Uterus (tissue), 4 donors: Measurements from ENCODE around the gene SMO. TPM values are rescaled to one million over a fixed set of nuclear protein-coding genes. Genes with fewer than 3 reads are reported as not detected.

Experiments
- DNase-seq, 2 donors: peaks; one replicate each; pipeline ENCODE4 v3.0.0-alpha.2; 2019 to 2020
- H3K27ac ChIP-seq, 2 donors: fragments of 200-600 bp; sonication (generic); 1 replicate in 1 of 2; 2 replicates in 1 of 2; pipeline ENCODE4 v1.5.1; 2016 to 2018
- H3K27me3 ChIP-seq, 2 donors: fragments of 200-600 bp; sonication (generic); one replicate each; pipeline ENCODE4 v1.5.1; 2018 to 2019; ENCODE audit warnings: control low read depth in 1 of 2
- H3K36me3 ChIP-seq, 2 donors: fragments of 200-600 bp; sonication (generic); one replicate each; pipeline ENCODE4 v1.5.1; 2019; ENCODE audit warnings: control low read depth in 1 of 2
- H3K4me1 ChIP-seq, 2 donors: fragments of 200-600 bp; sonication (generic); one replicate each; pipeline ENCODE4 v1.5.1; 2018 to 2019; ENCODE audit warnings: control low read depth in 1 of 2
- H3K4me3 ChIP-seq, 2 donors: fragments of 200-600 bp; sonication (generic); 1 replicate in 1 of 2; 2 replicates in 1 of 2; pipeline ENCODE4 v1.5.1; 2018 to 2019; ENCODE audit warnings: mild to moderate bottlenecking in 1 of 2
- H3K9me3 ChIP-seq, 2 donors: fragments of 200-600 bp; sonication (generic); one replicate each; pipeline ENCODE4 v1.5.1; 2019; ENCODE audit warnings: control low read depth in 1 of 2
- CTCF ChIP-seq, 4 experiments: fragments of 200-600 bp in 2 of 4; fragments of 450-650 bp in 2 of 4; sonication (generic) in 2 of 4; IDR thresholded peaks; one replicate each; pipeline ENCODE4 v1.5.1; 2016 to 2019; ENCODE audit warnings: antibody characterized with exemption in 4 of 4, mild to moderate bottlenecking in 2 of 4, moderate library complexity in 1 of 4
- POLR2A ChIP-seq, 2 donors: fragments of 450-650 bp; IDR thresholded peaks; one replicate each; pipeline ENCODE4 v1.6.1; 2016; ENCODE audit warnings: antibody characterized with exemption in 2 of 2, mild to moderate bottlenecking in 1 of 2, moderate library complexity in 1 of 2
- intact Hi-C: fragments of 100-400 bp; cut with DNase I; formaldehyde crosslinking; loops from one replicate; pipeline ENCODE4 v1.15.1; 2023; ENCODE audit warnings: low total_unique reads
- total RNA-seq, 4 donors: library from RNA; depleted of rRNA in 3 of 4; stranded (reverse); fragments of >200 nt in 3 of 4; gene quantifications; one replicate each; pipeline versions ENCODE4 v1.1.0 to v1.2.4, GENCODE V29; 2014 to 2023
- donor health status: DM: yes; HTN: yes; CAD: no.

Gene SMO
- total RNA-seq, 4 donors from 2014 or later, result 7.4 to 94.6 (median 27.7) TPM

- intact Hi-C loops, result no loop called here
- Histone ChIP-seq H3K27ac (no peak overlapping the region), H3K27me3 (peaks cover 0 to 7% of the 10 kb centered on the region in 2 donors)
These were observed 42.0 kb upstream of the SMO start for GRCh38 chr7:129146237-129146979.

GRCh38 chr7:129147731-129148130 lies 40.7 kb upstream of the SMO start:
- H3K27ac ChIP-seq, result no peak overlapping the region
- TF ChIP-seq POLR2A (IDR thresholded peaks at IDR 0.05) (no peak), CTCF (IDR thresholded peaks at IDR 0.05) (no peak)
- no peak for DNase-seq
- H3K36me3 ChIP-seq, result no peaks in the 10 kb centered on the region
- H3K4me1 ChIP-seq, result peaks cover 0 to 4% of the 10 kb centered on the region in 2 donors
- H3K4me3 ChIP-seq, result no peak overlapping the region
- H3K27me3 ChIP-seq, result peaks cover 0 to 7% of the 10 kb centered on the region in 2 donors
- intact Hi-C loops, result no loop called here
- H3K9me3 ChIP-seq, result no peaks in the 10 kb centered on the region

More at GRCh38 chr7:129146237-129146979, 42.0 kb upstream of the SMO start:
- Histone ChIP-seq H3K4me3 (no peak overlapping the region), H3K36me3 (no peaks in the 10 kb centered on the region), H3K9me3 (no peaks in the 10 kb centered on the region), H3K4me1 (peaks cover 0 to 4% of the 10 kb centered on the region in 2 donors)
- no peak for DNase-seq
- TF ChIP-seq POLR2A (IDR thresholded peaks at IDR 0.05) (no peak), CTCF (IDR thresholded peaks at IDR 0.05) (no peak)

DNA sequence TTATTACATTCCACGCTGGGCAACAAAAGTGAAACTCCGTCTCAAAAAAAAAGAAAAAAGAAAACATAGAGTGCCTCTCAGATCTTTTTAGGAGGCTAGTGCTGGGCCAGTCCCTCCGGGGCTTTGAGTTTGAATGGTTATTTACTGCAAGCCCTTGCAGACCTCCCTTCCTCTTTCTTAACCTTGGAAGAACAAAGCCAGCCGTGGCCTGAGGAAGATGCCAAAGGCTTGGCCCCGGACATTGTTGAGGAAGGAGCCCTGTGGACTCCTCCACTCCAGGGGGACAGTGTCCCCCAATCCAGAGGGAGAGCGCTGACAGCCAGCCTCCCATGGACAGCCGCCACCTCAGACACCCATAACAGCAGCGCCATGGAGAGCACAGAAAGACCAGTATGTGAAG lies 38.9 kb upstream of the SMO start:
- Histone ChIP-seq H3K9me3 (no peaks in the 10 kb centered on the region), H3K27me3 (peaks cover 0 to 7% of the 10 kb centered on the region in 2 donors), H3K4me1 (peaks cover 0 to 4% of the 10 kb centered on the region in 2 donors), H3K36me3 (no peaks in the 10 kb centered on the region), H3K4me3 (no peak overlapping the region), H3K27ac (no peak overlapping the region)
- intact Hi-C loops, result no loop called here
- DNase-seq, result no peak
- no peak for TF ChIP-seq POLR2A (IDR thresholded peaks at IDR 0.05)
- TF ChIP-seq CTCF (IDR thresholded peaks at IDR 0.05), result no peak

DNA sequence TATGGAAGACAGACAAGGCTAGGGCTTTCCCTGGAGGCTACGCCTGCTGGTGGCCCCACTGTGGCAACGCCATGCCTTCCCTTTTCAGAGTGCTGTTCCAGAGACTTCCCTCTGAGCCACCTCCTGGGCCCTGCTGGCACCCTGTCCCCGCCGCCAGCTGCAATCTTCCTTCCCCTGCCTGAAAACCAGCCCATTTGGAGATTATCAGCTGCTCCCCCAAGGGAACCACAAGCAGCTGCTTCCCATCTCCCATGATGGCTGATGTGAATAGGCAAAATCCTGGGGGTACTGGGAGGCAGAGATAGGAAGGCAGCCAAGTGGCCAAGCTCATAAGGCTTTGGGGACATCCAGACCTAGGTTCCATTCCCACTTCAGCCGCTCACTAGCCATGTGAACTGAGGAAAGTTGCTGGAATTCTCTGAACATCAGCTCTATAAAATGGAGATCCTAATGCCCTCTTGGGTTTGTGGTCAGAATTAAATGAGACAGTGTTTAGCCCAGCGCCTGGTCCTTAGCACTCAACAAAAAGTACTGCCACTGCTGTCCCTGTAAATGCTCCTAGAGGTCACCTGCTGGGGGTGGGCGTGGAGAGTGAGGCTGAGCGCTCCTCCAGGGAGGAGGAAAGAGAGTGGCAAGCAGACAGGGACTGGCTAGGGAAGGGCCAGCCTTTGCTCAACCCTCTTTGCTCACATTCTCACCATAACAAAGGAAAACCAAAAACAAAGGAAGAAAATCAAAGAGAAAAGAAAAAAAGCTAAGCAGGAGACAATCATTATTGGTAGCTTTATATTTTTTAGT lies 38.0 kb upstream of the SMO start:
- Histone ChIP-seq H3K36me3 (no peaks in the 10 kb centered on the region), H3K27ac (no peak overlapping the region), H3K4me3 (no peak overlapping the region), H3K27me3 (peaks cover 0 to 1% of the 10 kb centered on the region in 2 donors), H3K4me1 (no peaks in the 10 kb centered on the region), H3K9me3 (no peaks in the 10 kb centered on the region)
- no peak for DNase-seq
- intact Hi-C loops, result no loop called here
- no peak for TF ChIP-seq POLR2A (IDR thresholded peaks at IDR 0.05)
- TF ChIP-seq CTCF (IDR thresholded peaks at IDR 0.05), result no peak

- Histone ChIP-seq H3K4me1 (no peaks in the 10 kb centered on the region), H3K27ac (no peak overlapping the region), H3K36me3 (no peaks in the 10 kb centered on the region), H3K4me3 (no peak overlapping the region), H3K9me3 (no peaks in the 10 kb centered on the region), H3K27me3 (no peaks in the 10 kb centered on the region)
- DNase-seq, result no peak
- no peak for TF ChIP-seq POLR2A (IDR thresholded peaks at IDR 0.05)
- no peak for TF ChIP-seq CTCF (IDR thresholded peaks at IDR 0.05)
- intact Hi-C loops, result no loop called here
These were observed 30.8 kb upstream of the SMO start for GRCh38 chr7:129157651-129158050.
